ELF-1 (cell line): ENCODE measurements around the gene STK25.
A peak's percentile ranks its signal among the peaks of the same experiment; 100 is the strongest.
"Not testable (repeated sequence)": the region's sequence is repeated elsewhere in the genome, so short reads cannot be mapped to it uniquely, and the experiment has no call there.

Source experiments
- DNase-seq: peaks from one replicate; pipeline ENCODE4 v3.0.0-alpha.2; 2016; ENCODE audit warnings: low read depth, low spot score

The STK25 gene

GRCh38 chr2:241467777-241468475, 40.5 kb downstream of the STK25 start:
- DNase-seq: peak; percentile 58

- DNase-seq: no peak
Observed at GRCh38 chr2:241466230-241466629, 42.2 kb downstream of the STK25 start.

GRCh38 chr2:241465543-241465942, 42.8 kb downstream of the STK25 start:
- DNase-seq: peak; percentile 12

GRCh38 chr2:241463276-241464135, 44.9 kb downstream of the STK25 start:
- DNase-seq: no peak

GRCh38 chr2:241461693-241462677, 46.4 kb downstream of the STK25 start:
- DNase-seq: no peak

- no peak for DNase-seq
Observed at GRCh38 chr2:241460631-241461030, 47.8 kb downstream of the STK25 start.

- no peak for DNase-seq
Observed at GRCh38 chr2:241459520-241459919, 48.9 kb downstream of the STK25 start.

GRCh38 chr2:241458687-241459086, 49.7 kb downstream of the STK25 start:
- no peak for DNase-seq

- DNase-seq: peak; percentile 18
Observed at GRCh38 chr2:241456546-241456945, 51.8 kb downstream of the STK25 start.

- no peak for DNase-seq
Observed at GRCh38 chr2:241454837-241455485, 53.4 kb downstream of the STK25 start.

GRCh38 chr2:241453919-241454318, 54.5 kb downstream of the STK25 start:
- DNase-seq: not testable (repeated sequence)

GRCh38 chr2:241451840-241452506, 56.4 kb downstream of the STK25 start:
- DNase-seq: no peak

- not testable (repeated sequence) for DNase-seq
Observed at GRCh38 chr2:241450092-241450491, 58.3 kb downstream of the STK25 start.

GRCh38 chr2:241445426-241445825, 63.0 kb downstream of the STK25 start:
- DNase-seq: peak; percentile 71

GRCh38 chr2:241443486-241444223, 64.7 kb downstream of the STK25 start:
- DNase-seq: no peak
